GM08714 (cell line): ENCODE data around the gene TMEM109.

Source experiments
- H3K4me3 ChIP-seq: fragments of 200-500 bp; sonication (Bioruptor generic); 2 replicates; pipeline ENCODE4 v1.5.1; 2014; ENCODE audit warnings: mild to moderate bottlenecking, low read length, inconsistent platforms
- ZNF274 ChIP-seq: IDR thresholded peaks from 2 replicates; pipeline ENCODE4 v1.6.1; 2012; ENCODE audit warnings: mild to moderate bottlenecking, low read depth, low read length

The TMEM109 gene

DNA sequence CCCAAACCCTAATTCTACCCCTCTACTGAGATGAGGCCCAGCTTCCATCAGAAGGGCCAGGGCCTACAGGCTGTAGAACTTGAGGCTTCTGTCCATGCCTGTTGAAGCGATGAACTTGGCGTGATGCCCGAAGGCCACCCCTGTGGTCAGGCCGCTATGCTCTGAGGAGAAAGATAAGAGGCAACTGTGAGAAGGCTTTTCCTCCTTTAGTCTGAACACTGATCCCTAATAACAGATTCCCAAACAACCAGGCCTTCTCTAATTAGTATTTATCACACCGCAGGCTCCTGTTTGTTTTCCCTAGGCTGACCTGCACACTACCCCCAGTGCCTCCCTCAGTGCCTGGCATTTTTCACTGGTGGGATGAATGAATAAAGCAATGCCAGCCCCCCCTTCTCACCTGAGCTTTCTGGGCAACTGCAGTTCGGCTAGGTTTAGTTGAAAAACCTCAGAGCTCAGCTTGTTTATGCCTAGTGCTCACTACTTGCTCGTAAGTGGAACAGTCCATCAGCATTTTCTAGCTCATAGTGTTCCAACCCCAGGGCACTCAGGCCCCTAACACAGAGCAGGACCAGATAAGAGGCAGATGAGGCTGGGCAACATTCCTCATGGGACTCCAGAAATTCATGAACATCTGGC, 22.7 kb upstream of the TMEM109 start:
- no peak for TF ChIP-seq ZNF274
- no peak overlapping the region for H3K4me3 ChIP-seq

DNA sequence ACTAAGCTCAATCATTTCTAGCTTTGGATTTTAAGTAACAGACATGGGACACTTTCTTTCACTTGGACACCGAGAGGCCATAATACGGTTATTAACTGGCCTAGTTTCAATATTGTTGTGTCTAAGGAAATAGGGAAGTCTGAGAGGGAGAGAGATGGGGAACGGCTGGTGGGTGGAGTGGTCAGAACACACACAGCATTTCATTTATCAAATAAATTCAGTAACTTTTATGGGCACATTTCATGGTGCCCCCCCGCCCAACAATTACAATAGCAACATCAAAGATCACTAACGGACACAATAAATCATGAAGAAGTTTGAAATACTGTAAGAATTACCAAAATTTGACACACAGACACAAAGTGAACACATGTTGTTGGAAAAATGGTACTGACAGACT, 18.3 kb upstream of the TMEM109 start:
- TF ChIP-seq ZNF274 = no peak
- no peak overlapping the region for H3K4me3 ChIP-seq

DNA sequence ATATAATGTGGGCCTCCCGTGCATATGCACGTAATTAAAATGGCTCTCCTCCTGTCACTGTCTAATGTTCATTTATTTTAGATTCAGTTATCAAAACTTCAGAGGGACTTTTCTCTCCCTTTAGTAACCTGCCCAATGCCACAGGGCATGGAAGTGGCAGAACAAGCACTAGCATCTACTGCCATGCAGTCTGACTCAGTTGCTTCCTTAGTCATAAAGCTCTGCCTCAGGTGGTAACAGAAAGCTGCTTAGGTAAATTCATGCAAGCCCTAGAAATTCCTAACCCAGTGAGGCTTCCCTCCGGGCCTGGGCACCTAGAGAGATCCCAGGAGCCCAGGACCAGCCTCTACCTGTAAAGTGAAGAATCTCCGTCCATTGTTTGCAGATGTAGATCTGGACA, 16.5 kb upstream of the TMEM109 start:
- no peak for TF ChIP-seq ZNF274

DNA sequence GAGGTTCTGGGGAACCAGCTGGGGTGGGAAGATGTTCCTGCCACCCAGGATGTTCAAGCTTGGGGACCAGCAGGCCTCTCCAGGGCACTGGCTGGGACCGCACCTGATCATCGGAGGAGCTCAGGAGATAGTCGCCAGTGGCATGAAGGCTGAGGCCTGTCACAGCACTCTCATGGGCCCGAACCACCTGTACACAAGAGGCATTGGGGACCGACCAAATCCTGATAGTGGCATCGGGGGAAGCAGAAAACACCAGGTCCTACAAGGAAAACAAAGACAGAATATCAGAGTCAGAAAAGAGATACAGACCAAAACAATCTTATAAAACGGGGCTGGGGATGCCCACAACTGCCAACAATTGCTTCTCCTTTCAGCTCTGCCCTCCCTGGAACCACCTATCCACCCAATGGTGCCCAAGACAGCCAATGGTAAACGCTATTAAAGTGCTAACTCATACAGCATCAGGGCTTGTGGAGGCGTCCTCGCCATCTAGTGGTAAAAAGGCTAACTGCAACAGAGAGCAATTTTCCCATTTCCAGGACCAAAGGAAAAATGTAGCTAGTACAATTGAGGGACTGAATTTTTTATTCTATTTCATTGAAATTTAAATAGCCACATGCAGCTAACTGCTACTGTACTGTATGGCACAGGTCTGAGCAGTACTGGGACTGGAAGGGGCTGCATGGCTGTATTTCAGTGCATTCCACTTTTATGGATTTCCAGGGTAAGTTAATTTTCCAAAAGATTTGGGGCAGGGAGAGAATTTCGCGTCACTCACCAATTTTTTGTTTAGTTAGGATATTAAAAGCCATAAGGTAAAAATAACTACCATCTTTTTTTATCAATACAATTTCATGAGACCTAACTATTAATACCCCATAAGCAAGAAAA, 14.7 kb upstream of the TMEM109 start:
- TF ChIP-seq ZNF274 = no peak
- no peak overlapping the region for H3K4me3 ChIP-seq

More for the DNA sequence above, 16.5 kb upstream of the TMEM109 start:
- no peak overlapping the region for H3K4me3 ChIP-seq

DNA sequence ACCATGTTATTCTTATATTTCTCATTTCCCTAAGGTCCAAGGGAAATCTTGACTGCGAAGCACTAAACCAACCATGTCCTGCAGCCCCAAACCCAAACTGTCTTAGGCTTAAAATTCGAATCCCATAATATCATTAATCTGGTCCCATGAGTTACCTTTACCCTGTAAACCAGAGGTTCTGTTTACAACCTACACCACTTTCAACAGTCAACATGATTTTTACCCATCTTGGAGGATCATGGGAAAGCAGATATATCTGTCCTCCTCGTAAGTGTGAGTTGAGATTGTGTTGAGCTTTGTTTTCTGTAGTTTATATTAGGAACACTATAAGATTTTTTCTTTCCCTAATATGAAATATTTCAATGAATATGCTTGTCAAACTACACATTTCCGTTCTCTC, 14.0 kb upstream of the TMEM109 start:
- no peak for TF ChIP-seq ZNF274
- no peak overlapping the region for H3K4me3 ChIP-seq

DNA sequence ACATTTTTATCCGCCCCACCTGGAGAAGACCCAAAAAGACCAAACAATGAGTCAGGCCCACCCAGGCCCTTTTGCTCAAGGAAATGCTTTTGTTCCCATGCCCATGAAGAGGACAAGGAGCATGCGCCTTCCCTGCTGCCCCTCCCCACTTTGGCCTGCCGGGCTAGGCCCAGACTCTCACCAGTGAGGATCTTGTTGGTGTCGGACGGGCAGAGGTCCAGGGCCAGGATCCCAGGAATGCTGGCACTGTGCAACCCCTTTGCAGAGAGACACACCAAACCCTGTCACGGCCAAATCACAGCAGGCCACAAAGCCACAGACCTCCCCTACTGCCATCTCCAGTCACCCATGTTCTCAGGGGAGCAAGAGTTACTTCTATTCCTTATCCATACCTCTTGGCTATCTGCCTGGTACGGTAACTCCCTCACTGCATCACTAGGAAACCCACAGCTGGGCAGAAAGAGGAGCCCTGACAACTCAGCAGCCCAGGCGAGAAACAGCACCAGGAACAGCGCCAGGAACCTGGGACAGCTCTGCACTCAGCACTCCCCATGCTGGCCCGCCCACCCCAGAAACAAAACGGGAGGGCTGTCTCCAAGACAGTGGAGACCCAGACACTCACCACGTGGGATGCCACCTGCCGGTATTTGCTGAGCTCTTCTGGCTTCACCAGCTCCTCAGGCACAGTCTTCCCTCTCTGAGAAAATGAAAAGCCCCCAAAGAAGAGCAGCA, 13.1 kb upstream of the TMEM109 start:
- H3K4me3 ChIP-seq = no peak overlapping the region
- TF ChIP-seq ZNF274 = no peak

DNA sequence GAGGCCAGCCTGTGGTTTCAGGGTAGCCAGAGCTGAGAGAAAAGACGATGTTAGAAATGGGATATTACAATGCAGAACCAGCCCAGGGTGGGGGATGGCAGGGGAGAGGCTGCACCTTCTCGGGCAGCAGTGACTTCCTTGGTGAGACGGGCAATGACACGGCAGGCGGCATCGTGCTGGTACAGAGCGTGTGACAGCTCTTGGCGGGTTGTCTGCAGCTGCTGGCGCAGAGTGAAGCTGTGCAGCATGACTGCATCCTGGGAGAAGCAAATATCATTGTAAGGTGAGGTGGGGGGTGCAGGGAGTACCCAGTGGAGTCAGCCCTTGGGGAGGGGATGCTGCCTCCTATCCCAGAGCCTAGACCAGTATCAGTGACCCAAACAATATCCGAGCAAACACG, 11.3 kb upstream of the TMEM109 start:
- no peak for TF ChIP-seq ZNF274
- H3K4me3 ChIP-seq = no peak overlapping the region

DNA sequence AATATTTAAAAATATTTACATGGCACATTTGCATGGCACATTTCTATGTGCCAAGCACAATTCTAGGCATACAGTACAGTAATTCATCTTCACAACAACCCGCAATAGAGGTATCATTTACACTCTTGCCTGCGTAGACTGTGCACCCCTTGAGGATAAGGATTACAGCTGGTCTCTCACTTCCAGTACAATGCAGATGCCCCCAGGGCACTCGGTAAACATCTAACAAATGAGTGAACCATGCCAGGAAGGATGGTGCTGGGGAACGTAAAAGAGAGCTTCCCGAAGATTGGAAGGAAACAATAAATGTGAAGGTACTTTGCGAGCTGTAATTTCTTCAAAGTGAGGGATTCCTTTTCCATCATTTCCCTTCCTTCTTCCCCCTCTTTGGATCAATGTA, 8.9 kb upstream of the TMEM109 start:
- peak overlapping the region; percentile 96 for H3K4me3 ChIP-seq

DNA sequence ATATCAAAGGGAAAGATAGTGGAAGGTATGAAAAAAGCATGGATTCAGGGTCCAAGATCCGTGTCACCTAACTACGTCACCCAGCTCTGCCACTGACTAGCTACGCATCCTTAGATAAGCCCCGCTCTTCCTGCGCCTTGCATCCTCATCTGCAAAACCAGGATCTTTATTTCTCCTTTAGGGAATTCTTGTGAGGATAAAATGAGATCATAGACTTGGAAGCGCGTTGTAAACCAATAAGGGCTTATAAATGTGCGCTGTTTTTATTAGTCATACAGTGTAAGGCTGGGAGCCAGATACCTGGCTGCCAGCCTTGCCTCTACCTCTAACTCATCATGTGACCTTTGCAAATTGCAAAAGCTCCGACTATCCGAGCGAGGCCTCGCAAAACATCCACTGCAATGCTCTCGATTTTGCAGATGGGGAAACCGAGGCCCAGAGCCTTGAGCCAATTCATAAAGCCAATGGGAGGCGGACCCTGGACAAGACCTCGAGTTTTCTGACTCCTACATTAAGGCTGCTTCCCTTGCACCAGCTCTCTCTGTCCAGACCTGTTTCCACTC, 8.3 kb upstream of the TMEM109 start:
- TF ChIP-seq ZNF274 = no peak
- peak overlapping the region; percentile 96 for H3K4me3 ChIP-seq

More for the DNA sequence above, 8.9 kb upstream of the TMEM109 start:
- TF ChIP-seq ZNF274 = no peak

DNA sequence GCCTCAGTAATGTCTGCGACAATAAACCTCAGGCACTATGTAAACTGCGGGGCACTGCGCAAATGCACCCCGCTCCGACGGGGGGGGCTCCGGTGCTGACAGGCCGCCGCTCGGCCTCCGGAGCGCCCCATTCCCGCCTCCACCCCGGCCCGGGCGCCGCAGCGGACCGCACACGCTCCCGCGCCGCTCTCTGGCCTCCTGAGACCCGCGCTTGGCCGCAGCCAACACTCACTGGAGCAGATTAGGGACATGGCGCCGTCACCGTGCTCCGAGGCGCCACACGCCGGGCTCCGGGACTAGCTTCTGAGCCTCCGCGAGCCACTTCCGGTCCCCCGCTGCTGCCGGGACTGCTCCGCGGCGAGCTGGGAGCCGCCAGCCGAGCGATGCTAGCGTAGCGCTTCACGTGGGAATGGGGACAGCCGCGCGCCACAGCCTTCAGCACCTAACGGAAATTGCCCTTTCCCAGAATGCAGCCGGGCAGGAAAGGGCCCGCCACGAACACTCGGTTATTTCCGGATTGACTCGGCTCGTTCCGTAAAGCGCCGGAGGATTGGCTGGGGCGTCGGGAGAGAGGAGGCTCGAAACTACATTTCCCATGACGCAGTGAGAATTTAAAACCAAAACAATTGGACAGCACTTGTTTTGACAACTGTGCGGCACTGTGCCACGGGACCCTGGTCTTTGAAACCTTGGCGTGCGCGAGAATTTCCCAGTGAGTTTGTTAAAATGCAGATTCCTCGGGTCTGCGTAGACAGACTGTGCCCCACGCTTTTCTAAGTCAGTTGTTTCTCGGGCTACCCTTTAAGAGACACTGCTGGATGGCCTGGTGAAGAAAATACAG, 7.6 kb upstream of the TMEM109 start, which contains the start of gene PRPF19:
TSS of gene PRPF19 (minus strand) at position 454 of the 841 bp plus-strand sequence. CDS start at position 251, 203 bp downstream.
- no peak for TF ChIP-seq ZNF274

DNA sequence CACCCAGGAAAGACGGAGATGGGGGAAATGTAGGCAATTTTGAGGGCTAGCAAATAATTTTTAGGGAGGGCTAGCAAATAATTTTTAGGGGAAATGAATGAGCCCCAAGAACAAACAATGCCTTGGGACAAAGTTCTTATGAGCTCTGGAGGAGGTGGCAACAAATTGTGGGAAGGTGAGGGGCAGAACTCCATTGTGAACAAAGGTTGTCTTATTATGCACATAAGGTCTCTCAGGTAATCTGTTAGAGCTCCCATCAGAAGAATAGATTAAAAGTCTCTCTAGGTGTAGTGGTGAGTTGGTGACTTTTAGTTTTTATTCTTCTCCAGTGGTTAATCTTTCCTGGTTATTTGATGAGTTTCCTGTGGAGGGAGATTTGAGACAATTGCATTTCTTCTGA, 5.2 kb upstream of the TMEM109 start:
- no peak for TF ChIP-seq ZNF274
- H3K4me3 ChIP-seq = no peak overlapping the region

More for the DNA sequence above, 7.6 kb upstream of the TMEM109 start, which contains the start of gene PRPF19:
- peak within 1 kb of the TSS; percentile 96 for H3K4me3 ChIP-seq

DNA sequence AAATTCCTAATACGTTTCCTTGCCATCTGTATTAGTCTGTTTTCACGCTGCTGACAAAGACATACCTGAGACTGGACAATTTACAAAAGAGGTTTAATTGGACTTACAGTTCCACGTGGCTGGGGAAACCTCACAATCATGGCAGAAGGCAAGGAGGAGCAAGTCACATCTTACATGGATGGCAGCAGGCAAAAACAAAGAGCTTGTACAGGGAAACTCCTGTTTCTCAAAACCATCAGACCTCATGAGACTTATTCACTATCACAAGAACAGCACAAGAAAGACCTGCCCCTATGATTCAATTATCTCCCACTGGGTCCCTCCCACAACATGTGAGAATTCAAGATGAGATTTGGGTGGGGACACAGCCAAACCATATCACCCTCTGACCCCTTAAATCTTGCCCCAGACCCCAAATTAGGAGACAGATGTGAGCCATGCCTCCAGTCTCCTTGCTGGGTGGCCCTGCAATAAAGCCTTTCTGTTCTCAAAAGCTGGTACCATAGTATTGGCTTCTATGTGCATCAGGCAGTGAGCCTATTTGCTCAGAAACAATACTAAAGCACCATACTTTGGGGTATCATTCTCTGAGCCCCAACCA, 4.2 kb upstream of the TMEM109 start:
- H3K4me3 ChIP-seq = peak overlapping the region; percentile 25; the same call in 1 of the 2 replicates

DNA sequence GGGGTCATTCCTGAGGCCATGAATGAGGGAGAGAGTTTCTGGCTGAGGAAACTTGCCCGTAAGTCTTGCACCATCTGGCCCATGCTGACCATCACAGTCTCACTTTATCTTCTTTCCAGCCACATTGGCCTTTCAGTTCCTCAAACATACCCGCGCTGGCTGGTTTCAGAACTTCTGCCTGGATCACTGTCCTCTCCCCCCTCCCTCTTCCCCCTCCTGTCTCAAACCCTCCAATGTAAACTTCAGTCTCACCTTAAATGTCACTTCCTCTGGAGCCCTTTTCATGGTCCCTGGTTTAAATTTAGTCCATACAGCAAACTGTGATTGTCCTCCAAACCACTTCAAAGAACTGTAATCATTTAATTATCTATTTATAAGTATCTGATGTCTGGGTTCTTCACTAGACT, 3.7 kb upstream of the TMEM109 start:
- no peak for TF ChIP-seq ZNF274
- H3K4me3 ChIP-seq = no peak overlapping the region; the same call in 1 of the 2 replicates
